Lung (tissue), 12 donors: ENCODE results near the gene SCAMP1. TPM values are rescaled to one million over a fixed set of nuclear protein-coding genes. Genes with fewer than 3 reads are reported as not detected.

ENCODE experiments used
- ATAC-seq: fragments of 200-7000 bp; cut with Tn5 transposase; one replicate; pipeline ENCODE4 v1.9.1; 2020; ENCODE audit warnings: moderate number of reproducible peaks; ENCODE audit not compliant: insufficient read depth, low FRiP score
- DNase-seq, 3 donors: peaks; one replicate each; pipeline ENCODE4 v3.0.0-alpha.2; 2013 to 2017
- H3K27ac ChIP-seq, 2 donors: one replicate each; pipeline ENCODE4 v1.5.1; 2013; ENCODE audit warnings: mild to moderate bottlenecking in 2 of 2, moderate library complexity in 2 of 2, control low read depth in 1 of 2, inconsistent platforms in 1 of 2, low read depth in 1 of 2, low read length in 1 of 2
- H3K27me3 ChIP-seq, 3 donors: one replicate each; pipeline ENCODE4 v1.5.1; 2013; ENCODE audit warnings: low read length in 2 of 3; ENCODE audit not compliant: control insufficient read depth in 3 of 3, insufficient read depth in 3 of 3
- H3K36me3 ChIP-seq, 4 donors: one replicate each; pipeline ENCODE4 v1.5.1; 2013; ENCODE audit warnings: low read length in 4 of 4, mild to moderate bottlenecking in 1 of 4, moderate library complexity in 1 of 4; ENCODE audit not compliant: control insufficient read depth in 4 of 4, insufficient read depth in 4 of 4
- H3K4me1 ChIP-seq, 5 donors: one replicate each; pipeline ENCODE4 v1.5.1; 2013; ENCODE audit warnings: low read length in 5 of 5, mild to moderate bottlenecking in 2 of 5, moderate library complexity in 1 of 5; ENCODE audit not compliant: control insufficient read depth in 5 of 5, insufficient read depth in 5 of 5
- H3K4me3 ChIP-seq: one replicate; pipeline ENCODE4 v1.5.1; 2013; ENCODE audit warnings: mild to moderate bottlenecking, control low read depth, moderate library complexity
- H3K9ac ChIP-seq, 2 donors: one replicate each; pipeline ENCODE4 v1.5.1; 2013; ENCODE audit warnings: low read length in 2 of 2, control low read depth in 1 of 2; ENCODE audit not compliant: insufficient read depth in 1 of 2
- H3K9me3 ChIP-seq, 4 donors: one replicate each; pipeline ENCODE4 v1.5.1; 2013; ENCODE audit warnings: low read length in 3 of 4, mild to moderate bottlenecking in 1 of 4, moderate library complexity in 1 of 4; ENCODE audit not compliant: control insufficient read depth in 4 of 4, insufficient read depth in 3 of 4
- WGBS, 2 donors: extraction: QIAGEN DNeasy Blood & Tissue Kit; methylation state at CpG; one replicate each; pipeline ENCODE4 v1.1.7; 2013; 5-methylcytosine and 5-hydroxymethylcytosine counted together
- polyA plus RNA-seq, 2 donors: library from polyadenylated mRNA; stranded (reverse); fragments of 200-250 nt; gene quantifications; one replicate each; pipeline ENCODE4 v1.2.1, GENCODE V29; 2013
- total RNA-seq, 2 donors: library from RNA; depleted of rRNA in 1 of 2; stranded (reverse); fragments of >200 nt in 1 of 2; gene quantifications; one replicate each; pipeline ENCODE4 v1.2.1, GENCODE V29; 2014 to 2021
- TF ChIP-seq, protein P1 (sequence below): IDR thresholded peaks from 2 replicates; pipeline ENCODE4 v1.5.1; 2012; ENCODE audit warnings: mild to moderate bottlenecking; ENCODE audit errors: control extremely low read depth, extremely low read depth
- donor health status: control.
- donor health status: control.
- donor health status: Bipolar disorder and iron deficiency.
- donor health status: healthy.
- donor health status: DM: yes; HTN: yes; CAD: no.

SCAMP1 gene
- total and polyA plus RNA-seq, 4 donors: 7.7 to 45.8 (median 16.9) TPM

GRCh38 chr5:78499485-78499884, 139.1 kb downstream of the SCAMP1 start:
- H3K9me3 ChIP-seq: peaks cover 0 to 3% (median 0%) of the 10 kb centered on the region in 4 donors
- H3K4me3 ChIP-seq: no peak overlapping the region
- TF ChIP-seq, protein P1, sequence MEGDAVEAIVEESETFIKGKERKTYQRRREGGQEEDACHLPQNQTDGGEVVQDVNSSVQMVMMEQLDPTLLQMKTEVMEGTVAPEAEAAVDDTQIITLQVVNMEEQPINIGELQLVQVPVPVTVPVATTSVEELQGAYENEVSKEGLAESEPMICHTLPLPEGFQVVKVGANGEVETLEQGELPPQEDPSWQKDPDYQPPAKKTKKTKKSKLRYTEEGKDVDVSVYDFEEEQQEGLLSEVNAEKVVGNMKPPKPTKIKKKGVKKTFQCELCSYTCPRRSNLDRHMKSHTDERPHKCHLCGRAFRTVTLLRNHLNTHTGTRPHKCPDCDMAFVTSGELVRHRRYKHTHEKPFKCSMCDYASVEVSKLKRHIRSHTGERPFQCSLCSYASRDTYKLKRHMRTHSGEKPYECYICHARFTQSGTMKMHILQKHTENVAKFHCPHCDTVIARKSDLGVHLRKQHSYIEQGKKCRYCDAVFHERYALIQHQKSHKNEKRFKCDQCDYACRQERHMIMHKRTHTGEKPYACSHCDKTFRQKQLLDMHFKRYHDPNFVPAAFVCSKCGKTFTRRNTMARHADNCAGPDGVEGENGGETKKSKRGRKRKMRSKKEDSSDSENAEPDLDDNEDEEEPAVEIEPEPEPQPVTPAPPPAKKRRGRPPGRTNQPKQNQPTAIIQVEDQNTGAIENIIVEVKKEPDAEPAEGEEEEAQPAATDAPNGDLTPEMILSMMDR: no peak
- no peaks in the 10 kb centered on the region for H3K36me3 ChIP-seq
- no peak overlapping the region for H3K9ac ChIP-seq
- 71 to 83% methylated on average over 1 of the region's 1 CpG for WGBS, 2 donors
- DNase-seq: no peak
- no peak for ATAC-seq
- H3K27ac ChIP-seq: no peak overlapping the region
- no peaks in the 10 kb centered on the region for H3K27me3 ChIP-seq
- peaks cover 4 to 22% (median 12%) of the 10 kb centered on the region in 5 donors for H3K4me1 ChIP-seq

DNA sequence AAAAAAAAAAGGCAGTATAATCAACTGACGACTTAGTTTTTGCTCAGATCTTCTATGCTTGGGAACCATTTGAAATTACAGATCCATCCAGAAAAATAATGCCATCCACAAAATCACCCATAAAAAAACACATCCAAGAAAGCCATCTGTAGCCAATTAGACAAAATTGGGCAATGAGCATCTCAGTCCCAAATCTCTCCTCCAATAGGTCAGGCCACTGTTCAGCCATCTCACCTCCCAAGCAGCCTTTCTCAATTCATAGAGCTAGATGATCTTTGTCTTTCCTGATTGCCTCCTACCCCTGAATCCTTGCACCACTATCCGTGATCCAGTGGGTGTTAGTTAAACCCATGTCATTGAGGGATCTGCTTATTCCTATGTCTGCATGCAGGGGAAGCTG, 139.6 kb downstream of the SCAMP1 start:
- 77 to 80% methylated on average over 2 of the region's 2 CpGs for WGBS, 2 donors
- H3K4me1 ChIP-seq: peaks cover 7 to 28% (median 16%) of the 10 kb centered on the region in 5 donors

GRCh38 chr5:78500871-78501270, 140.5 kb downstream of the SCAMP1 start:
- 75 to 86% methylated on average over 5 of the region's 5 CpGs for WGBS, 2 donors
- TF ChIP-seq, protein P1: no peak
- H3K4me1 ChIP-seq: peaks cover 12 to 36% (median 23%) of the 10 kb centered on the region in 5 donors

More for the DNA sequence above, 139.6 kb downstream of the SCAMP1 start:
- TF ChIP-seq, protein P1: no peak
- Histone ChIP-seq H3K9ac (no peak overlapping the region), H3K27me3 (no peaks in the 10 kb centered on the region), H3K4me3 (no peak overlapping the region), H3K9me3 (peaks cover 0 to 3% (median 0%) of the 10 kb centered on the region in 4 donors), H3K36me3 (no peaks in the 10 kb centered on the region), H3K27ac (no peak overlapping the region)
- DNase-seq (no peak), ATAC-seq (no peak)

More at GRCh38 chr5:78500871-78501270, 140.5 kb downstream of the SCAMP1 start:
- no peak for ATAC-seq
- H3K27me3 ChIP-seq: no peaks in the 10 kb centered on the region
- H3K9me3 ChIP-seq: no peaks in the 10 kb centered on the region
- no peak overlapping the region for H3K4me3 ChIP-seq
- no peaks in the 10 kb centered on the region for H3K36me3 ChIP-seq
- no peak overlapping the region for H3K27ac ChIP-seq
- no peak overlapping the region for H3K9ac ChIP-seq
- no peak for DNase-seq
